Panc1 (cell line): ENCODE measurements around the gene NCBP2L. TPM values are rescaled to one million over a fixed set of nuclear protein-coding genes. Genes with fewer than 3 reads are reported as not detected.

Source experiments
- ATAC-seq: fragments of 200-7000 bp; cut with Tn5 transposase; 2 replicates; pipeline ENCODE4 v1.9.1; 2020; ENCODE audit warnings: mild to moderate bottlenecking, moderate library complexity
- BruUV-seq: library from RNA; stranded (reverse); fragments of 400-500 nt; replicated peaks from 2 replicates; lab custom pipeline; 2021; lab: Mats Ljungman, UMichigan
- CTCF ChIA-PET: fragments of 300-600 bp; sonication (Branson Sonifier 250); formaldehyde crosslinking; loops from one replicate; lab custom pipeline; 2022; ENCODE audit warnings: antibody characterized with exemption; lab: Charles Lee
- POLR2A ChIA-PET: fragments of 300-600 bp; sonication (Branson Sonifier 250); formaldehyde crosslinking; loops from one replicate; lab custom pipeline; 2022; ENCODE audit warnings: antibody characterized with exemption; lab: Charles Lee
- DNase-seq: peaks from one replicate; pipeline ENCODE4 v3.0.0-alpha.2; 2010; ENCODE audit warnings: low read depth, low spot score
- H3K27ac ChIP-seq: 2 replicates; pipeline ENCODE4 v1.5.1; 2011; ENCODE audit warnings: mild to moderate bottlenecking, low read length, inconsistent platforms
- H3K27me3 ChIP-seq: fragments of 200-500 bp; sonication (Bioruptor generic); 2 replicates; pipeline ENCODE4 v1.6.0; 2014; ENCODE audit warnings: low read length, inconsistent platforms; ENCODE audit not compliant: control insufficient read depth, insufficient read depth
- H3K36me3 ChIP-seq: fragments of 200-500 bp; sonication (Bioruptor generic); 2 replicates; pipeline ENCODE4 v1.5.1; 2014; ENCODE audit warnings: inconsistent platforms, mild to moderate bottlenecking, low read length, moderate library complexity; ENCODE audit not compliant: control insufficient read depth, insufficient read depth
- H3K4me1 ChIP-seq: 2 replicates; pipeline ENCODE4 v1.5.1; 2011; ENCODE audit warnings: inconsistent platforms, mild to moderate bottlenecking, low read length, moderate library complexity; ENCODE audit not compliant: control insufficient read depth, insufficient read depth
- H3K4me3 ChIP-seq, 2 experiments: 2 replicates each; pipeline ENCODE4 v1.5.1; 2011 to 2012; ENCODE audit warnings: low read depth in 2 of 2, low read length in 2 of 2, mild to moderate bottlenecking in 2 of 2, inconsistent platforms in 1 of 2, moderate library complexity in 1 of 2
- H3K9me3 ChIP-seq: fragments of 200-500 bp; sonication (Bioruptor generic); 2 replicates; pipeline ENCODE4 v1.5.1; 2014; ENCODE audit warnings: low read depth, mild to moderate bottlenecking, inconsistent platforms, low read length, moderate library complexity; ENCODE audit not compliant: control insufficient read depth, insufficient read depth
- CTCF ChIP-seq: fragments of 450-650 bp; IDR thresholded peaks from 2 replicates; pipeline ENCODE4 v1.5.1; 2017; ENCODE audit warnings: mild to moderate bottlenecking
- POLR2AphosphoS5 ChIP-seq: IDR thresholded peaks from 2 replicates; pipeline ENCODE4 v1.6.1; 2012; ENCODE audit warnings: mild to moderate bottlenecking, low read depth, low read length, moderate library complexity
- REST ChIP-seq, 2 experiments: IDR thresholded peaks; 2 replicates each; pipeline ENCODE4 v1.6.1; 2011 to 2012; ENCODE audit warnings: low read depth in 2 of 2, control low read depth in 1 of 2, low read length in 1 of 2, mild to moderate bottlenecking in 1 of 2, moderate library complexity in 1 of 2; ENCODE audit not compliant: insufficient read depth in 1 of 2
- SIN3A ChIP-seq: IDR thresholded peaks from 2 replicates; pipeline ENCODE4 v1.6.1; 2012; ENCODE audit warnings: low read depth, mild to moderate bottlenecking, low read length, moderate library complexity, borderline replicate concordance; ENCODE audit not compliant: insufficient read depth
- TCF7L2 ChIP-seq: IDR thresholded peaks from 2 replicates; pipeline ENCODE4 v1.6.1; 2011; ENCODE audit warnings: mild to moderate bottlenecking, low read depth, low read length, inconsistent platforms
- in situ Hi-C: cut with HindIII; loops from 2 replicates; pipeline ENCODE4 v1.10.0; 2016; ENCODE audit warnings: low sequenced_read_pairs, low pct_unique_long_range_greater_than_20kb
- intact Hi-C: fragments of 100-400 bp; cut with micrococcal nuclease; formaldehyde crosslinking; loops from one replicate; pipeline ENCODE4 v1.10.0; 2022; ENCODE audit not compliant: unreplicated experiment
- total RNA-seq: library from RNA; stranded (reverse); gene quantifications from one replicate; pipeline ENCODE4 v1.2.1, GENCODE V29; 2021; ENCODE audit not compliant: unreplicated experiment

NCBP2L gene
- total RNA-seq, 1 experiment from 2014 or later: not detected

GRCh38 chrX:107738768-107739167, 38.8 kb upstream of the NCBP2L start:
- DNase-seq (no peak), ATAC-seq (no peak)
- TF ChIP-seq REST (IDR thresholded peaks at IDR 0.05; ENCODE audit: insufficient read depth in 1 of 2, low read depth in 2 of 2, low read length in 1 of 2) (no peak), POLR2AphosphoS5 (no peak), TCF7L2 (no peak), SIN3A (no peak), CTCF (no peak)
- intact Hi-C loops: no loop called here
- ChIA-PET CTCF (no interaction called here), POLR2A (no interaction called here)
- Histone ChIP-seq H3K27ac (no peak overlapping the region), H3K9me3 (no peaks in the 10 kb centered on the region), H3K36me3 (no peaks in the 10 kb centered on the region), H3K27me3 (no peaks in the 10 kb centered on the region), H3K4me1 (peaks cover 4% of the 10 kb centered on the region), H3K4me3 (no peak overlapping the region)
- BruUV-seq: no TSS peak
- in situ Hi-C loops: no loop called here

- ATAC-seq: no peak
- Histone ChIP-seq H3K27me3 (no peaks in the 10 kb centered on the region), H3K4me3 (no peak overlapping the region), H3K4me1 (peaks cover 4% of the 10 kb centered on the region), H3K36me3 (no peaks in the 10 kb centered on the region), H3K9me3 (no peaks in the 10 kb centered on the region), H3K27ac (no peak overlapping the region)
- no peak for DNase-seq
- in situ Hi-C loops (no loop called here), intact Hi-C loops (no loop called here)
- BruUV-seq: no TSS peak
- ChIA-PET CTCF (no interaction called here), POLR2A (no interaction called here)
- TF ChIP-seq POLR2AphosphoS5: no peak
- TF ChIP-seq REST (IDR thresholded peaks at IDR 0.05; ENCODE audit: insufficient read depth in 1 of 2, low read depth in 2 of 2, low read length in 1 of 2): no peak
- TF ChIP-seq SIN3A: no peak
- TF ChIP-seq TCF7L2: no peak
- no peak for TF ChIP-seq CTCF
Measured at GRCh38 chrX:107739541-107739940, 38.0 kb upstream of the NCBP2L start.
